ENCODE results near the gene INPP1.

INPP1 gene

GRCh38 chr2:190365499-190366204 is 22.3 kb downstream of the INPP1 start:
- no peak for DNase-seq

- no peak for DNase-seq
Measured at GRCh38 chr2:190366248-190366753, 22.9 kb downstream of the INPP1 start.

- DNase-seq, result no peak
Measured at GRCh38 chr2:190367091-190367490, 23.7 kb downstream of the INPP1 start.

GRCh38 chr2:190369635-190370034 is 26.2 kb downstream of the INPP1 start:
- DNase-seq, result no peak

GRCh38 chr2:190376083-190376482 is 32.7 kb downstream of the INPP1 start:
- DNase-seq, result no peak

GRCh38 chr2:190376591-190377245 is 33.3 kb downstream of the INPP1 start:
- no peak for DNase-seq

GRCh38 chr2:190378880-190379237 is 35.5 kb downstream of the INPP1 start:
- no peak for DNase-seq

GRCh38 chr2:190379249-190379964 is 36.0 kb downstream of the INPP1 start:
- no peak for DNase-seq

- DNase-seq, result no peak
Measured at GRCh38 chr2:190380962-190381412, 37.6 kb downstream of the INPP1 start.

GRCh38 chr2:190382851-190383250 is 39.5 kb downstream of the INPP1 start:
- peak; percentile 74 for DNase-seq

GRCh38 chr2:190387422-190387821 is 44.0 kb downstream of the INPP1 start:
- DNase-seq, result no peak

GRCh38 chr2:190396271-190396670 is 52.9 kb downstream of the INPP1 start:
- DNase-seq, result no peak

- DNase-seq, result no peak
Measured at GRCh38 chr2:190402986-190403603, 59.7 kb downstream of the INPP1 start.

GRCh38 chr2:190404487-190404886 is 61.1 kb downstream of the INPP1 start:
- no peak for DNase-seq

- DNase-seq, result no peak
Measured at GRCh38 chr2:190405070-190405469, 61.7 kb downstream of the INPP1 start.

GRCh38 chr2:190405995-190406394 is 62.6 kb downstream of the INPP1 start:
- no peak for DNase-seq

GRCh38 chr2:190406805-190407204 is 63.4 kb downstream of the INPP1 start:
- no peak for DNase-seq

GRCh38 chr2:190407246-190407661 is 63.9 kb downstream of the INPP1 start:
- peak; percentile 84 for DNase-seq

GRCh38 chr2:190407662-190408537 is 64.5 kb downstream of the INPP1 start, which contains the start of gene MFSD6:
Gene MFSD6 (plus strand): TSS chr2:190408355. CDS start chr2:190436030, 27,675 bp downstream.
- peak; percentile 74 for DNase-seq

- DNase-seq, result peak; percentile 86
Measured at GRCh38 chr2:190408538-190409271, 65.3 kb downstream of the INPP1 start.

GRCh38 chr2:190409616-190410015 is 66.2 kb downstream of the INPP1 start:
- DNase-seq, result peak; percentile 9
